K562 (cell line): ENCODE results near the gene FNBP1. TPM values are rescaled to one million over a fixed set of nuclear protein-coding genes. Genes with fewer than 3 reads are reported as not detected.

Experiments
- MEIS2 ChIP-seq: fragments of 450-650 bp; IDR thresholded peaks from 2 replicates; pipeline ENCODE4 v1.6.1; 2014; ENCODE audit warnings: mild to moderate bottlenecking; ENCODE audit not compliant: partially characterized antibody
- PCBP1 ChIP-seq: fragments of 200-400 bp; formaldehyde crosslinking; IDR thresholded peaks from 2 replicates; pipeline ENCODE4 v1.6.1; 2018; ENCODE audit warnings: mild to moderate bottlenecking, low read depth, low read length; ENCODE audit not compliant: poor library complexity, severe bottlenecking
- SRF ChIP-seq, 2 experiments: fragments of 250-450, 450-650 bp in 1 of 2; sonication (Bioruptor Pico) in 1 of 2; sonication (generic) in 1 of 2; formaldehyde crosslinking; IDR thresholded peaks; 2 replicates each; pipeline versions ENCODE4 v1.5.0 to v1.5.1; 2020 to 2022; ENCODE audit warnings: mild to moderate bottlenecking in 1 of 2, missing genetic modification reagents in 1 of 2
- ZBTB49 ChIP-seq: sonication (generic); formaldehyde crosslinking; IDR thresholded peaks from 2 replicates; pipeline ENCODE4 v1.8.0; 2022; ENCODE audit warnings: missing genetic modification reagents, mild to moderate bottlenecking, borderline replicate concordance
- ZFX ChIP-seq: sonication (generic); formaldehyde crosslinking; IDR thresholded peaks from 2 replicates; pipeline ENCODE4 v1.8.0; 2022; ENCODE audit warnings: mild to moderate bottlenecking, missing genetic modification reagents, moderate library complexity
- ZNF165 ChIP-seq: fragments of 250-450 bp; sonication (Bioruptor Pico); IDR thresholded peaks from 2 replicates; pipeline ENCODE4 v1.4.0; 2020; ENCODE audit warnings: borderline replicate concordance
- ZNF282 ChIP-seq: sonication (generic); formaldehyde crosslinking; IDR thresholded peaks from 2 replicates; pipeline ENCODE4 v1.8.1; 2023; ENCODE audit warnings: missing genetic modification reagents
- polyA plus RNA-seq, 8 experiments: library from polyadenylated mRNA; depleted of rRNA in 4 of 8; stranded (reverse) in 5 of 8; unstranded in 3 of 8; fragments of >200 nt; fragmentation: Nextera tagmentation in 2 of 8; fragmentation: Illumina TruSeq in 1 of 8; extraction: Ambion mirVana in 2 of 8; extraction: Trizol in 1 of 8; gene quantifications; 2 replicates each; pipeline versions ENCODE4 v1.2.1 to v1.2.3, GENCODE V29; 2011 to 2014; ENCODE audit warnings: inconsistent platforms in 1 of 8, missing spikeins in 1 of 8
- total RNA-seq, 7 experiments: library from RNA; depleted of rRNA in 6 of 7; stranded (reverse); fragments of >200 nt in 6 of 7; fragmentation: Illumina TruSeq in 2 of 7; extraction: Trizol in 2 of 7; gene quantifications; 2 replicates each; pipeline versions ENCODE4 v1.2.1 to v1.2.3, GENCODE V29; 2011 to 2021; ENCODE audit warnings: low replicate concordance in 1 of 7
- TF ChIP-seq, protein P1 (sequence below): fragments of 450-650 bp; formaldehyde crosslinking; IDR thresholded peaks from 2 replicates; pipeline ENCODE4 v1.4.0; 2022; ENCODE audit warnings: missing genetic modification characterization

Gene FNBP1
- total and polyA plus RNA-seq, 9 of the 15 experiments (the other 6 are each of a cell fraction or from before 2014, with no cell fraction given) = 1.8 to 14.9 (median 7.6) TPM

DNA sequence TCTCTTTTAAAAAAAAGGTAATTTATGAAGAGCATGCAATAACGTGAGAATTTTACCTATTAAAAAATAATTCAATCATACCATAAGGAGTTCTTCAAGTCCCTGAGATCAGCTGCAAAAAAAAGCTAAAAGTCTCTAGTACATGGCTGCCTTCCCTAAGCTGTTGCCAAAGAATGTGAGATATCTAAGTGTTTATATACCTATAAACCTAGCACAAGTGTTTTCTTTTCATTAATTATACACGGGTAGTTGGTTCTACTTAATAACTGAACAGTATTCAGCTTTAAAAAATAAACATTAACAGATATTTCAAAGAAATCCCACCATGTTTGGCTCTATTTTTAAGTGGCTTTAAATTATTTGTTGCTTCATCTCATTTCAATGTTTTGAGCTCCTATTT, 25.9 kb downstream of the FNBP1 start (continued):
- TF ChIP-seq, protein P1, sequence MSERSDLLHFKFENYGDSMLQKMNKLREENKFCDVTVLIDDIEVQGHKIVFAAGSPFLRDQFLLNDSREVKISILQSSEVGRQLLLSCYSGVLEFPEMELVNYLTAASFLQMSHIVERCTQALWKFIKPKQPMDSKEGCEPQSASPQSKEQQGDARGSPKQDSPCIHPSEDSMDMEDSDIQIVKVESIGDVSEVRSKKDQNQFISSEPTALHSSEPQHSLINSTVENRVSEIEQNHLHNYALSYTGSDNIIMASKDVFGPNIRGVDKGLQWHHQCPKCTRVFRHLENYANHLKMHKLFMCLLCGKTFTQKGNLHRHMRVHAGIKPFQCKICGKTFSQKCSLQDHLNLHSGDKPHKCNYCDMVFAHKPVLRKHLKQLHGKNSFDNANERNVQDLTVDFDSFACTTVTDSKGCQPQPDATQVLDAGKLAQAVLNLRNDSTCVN (CRISPR knock-in tag) = no peak
- TF ChIP-seq ZFX (no peak), ZBTB49 (CRISPR knock-in tag) (no peak), MEIS2 (no peak), ZNF165 (CRISPR knock-in tag) (no peak), SRF (CRISPR knock-in tag; IDR thresholded peaks at IDR 0.05) (no peak), ZNF282 (CRISPR knock-in tag) (no peak), PCBP1 (no peak)
- TF ChIP-seq, all 486 proteins: peak for 0
